ENCODE data around the gene ZC3H4.

- TF ChIP-seq EZH2 (IDR thresholded peaks at IDR 0.05; ENCODE audit: borderline replicate concordance, low read depth, low read length, severe bottlenecking) (no peak), CTCF (IDR thresholded peaks at IDR 0.05; ENCODE audit: extremely low read depth in 1 of 2, insufficient read depth in 1 of 2, low read depth in 1 of 2, low read length in 2 of 2) (no peak), POLR2A (IDR thresholded peaks at IDR 0.05; ENCODE audit: low read depth, low read length) (no peak), POLR2AphosphoS5 (IDR thresholded peaks at IDR 0.05; ENCODE audit: insufficient read depth, low read depth, low read length) (no peak), MYC (IDR thresholded peaks at IDR 0.05; ENCODE audit: low read depth, low read length) (no peak)
Measured at GRCh38 chr19:47084879-47085439, 28.6 kb downstream of the ZC3H4 start.
